Measurements from ENCODE around the gene HSPE1. TPM values are rescaled to one million over a fixed set of nuclear protein-coding genes. Genes with fewer than 3 reads are reported as not detected.
A peak's percentile ranks its signal among the peaks of the same experiment; 100 is the strongest.

The HSPE1 gene
- total RNA-seq, 4 donors from 2014 or later: 22.3 to 55.0 (median 39.4) TPM

DNA sequence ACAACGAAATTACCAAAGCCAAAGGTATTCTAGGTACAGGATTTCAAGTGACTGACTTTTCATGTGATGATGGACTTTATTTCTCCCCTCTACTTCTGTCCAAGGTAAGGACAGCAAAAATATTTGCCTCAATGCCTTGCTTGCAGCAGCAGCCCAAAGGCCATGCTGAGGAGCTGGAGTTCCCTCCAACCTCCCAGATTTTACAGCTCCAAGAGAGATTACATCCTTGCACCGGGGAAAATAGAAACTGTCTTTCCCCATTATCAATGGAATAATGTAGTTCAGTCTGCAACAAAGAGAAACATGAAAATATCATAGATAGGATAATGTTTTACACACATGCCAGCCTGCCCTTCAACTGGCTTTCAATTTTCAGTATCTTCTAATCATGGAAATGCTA, 14.0 kb upstream of the HSPE1 start:
- Histone ChIP-seq H3K27me3 (no peaks in the 10 kb centered on the region), H3K9me3 (no peaks in the 10 kb centered on the region), H3K36me3 (no peaks in the 10 kb centered on the region), H3K27ac (no peak overlapping the region), H3K4me1 (no peaks in the 10 kb centered on the region), H3K4me3 (no peak overlapping the region)
- intact Hi-C loops (cut with DNase I; ENCODE audit: low total_unique reads): no loop called here
- TF ChIP-seq, protein P1, sequence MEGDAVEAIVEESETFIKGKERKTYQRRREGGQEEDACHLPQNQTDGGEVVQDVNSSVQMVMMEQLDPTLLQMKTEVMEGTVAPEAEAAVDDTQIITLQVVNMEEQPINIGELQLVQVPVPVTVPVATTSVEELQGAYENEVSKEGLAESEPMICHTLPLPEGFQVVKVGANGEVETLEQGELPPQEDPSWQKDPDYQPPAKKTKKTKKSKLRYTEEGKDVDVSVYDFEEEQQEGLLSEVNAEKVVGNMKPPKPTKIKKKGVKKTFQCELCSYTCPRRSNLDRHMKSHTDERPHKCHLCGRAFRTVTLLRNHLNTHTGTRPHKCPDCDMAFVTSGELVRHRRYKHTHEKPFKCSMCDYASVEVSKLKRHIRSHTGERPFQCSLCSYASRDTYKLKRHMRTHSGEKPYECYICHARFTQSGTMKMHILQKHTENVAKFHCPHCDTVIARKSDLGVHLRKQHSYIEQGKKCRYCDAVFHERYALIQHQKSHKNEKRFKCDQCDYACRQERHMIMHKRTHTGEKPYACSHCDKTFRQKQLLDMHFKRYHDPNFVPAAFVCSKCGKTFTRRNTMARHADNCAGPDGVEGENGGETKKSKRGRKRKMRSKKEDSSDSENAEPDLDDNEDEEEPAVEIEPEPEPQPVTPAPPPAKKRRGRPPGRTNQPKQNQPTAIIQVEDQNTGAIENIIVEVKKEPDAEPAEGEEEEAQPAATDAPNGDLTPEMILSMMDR (IDR thresholded peaks at IDR 0.05): no peak
- TF ChIP-seq POLR2A (IDR thresholded peaks at IDR 0.05): no peak
- no peak for DNase-seq

DNA sequence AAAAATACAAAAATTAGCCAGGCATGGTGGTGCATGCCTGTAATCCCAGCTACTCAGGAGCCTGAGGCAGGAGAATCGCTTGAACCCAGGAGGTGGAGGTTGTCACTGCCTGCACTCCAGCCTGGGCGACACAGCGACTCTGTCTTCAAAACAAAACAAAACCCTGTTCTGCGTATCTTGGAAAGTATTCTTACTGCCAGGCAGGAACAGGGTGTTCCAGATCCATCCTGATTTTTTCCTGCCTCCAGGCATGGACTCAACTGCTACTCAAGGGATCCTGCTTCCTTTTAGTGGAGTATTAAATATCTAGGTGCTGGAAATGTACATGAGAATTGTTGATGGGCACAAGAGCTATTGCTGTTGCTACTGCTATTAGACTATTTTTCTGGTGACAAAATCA, 12.8 kb upstream of the HSPE1 start:
- no peak overlapping the region for H3K27ac ChIP-seq
- no peaks in the 10 kb centered on the region for H3K36me3 ChIP-seq
- no peaks in the 10 kb centered on the region for H3K9me3 ChIP-seq
- no peaks in the 10 kb centered on the region for H3K27me3 ChIP-seq
- DNase-seq: no peak
- TF ChIP-seq, protein P1 (IDR thresholded peaks at IDR 0.05): no peak
- TF ChIP-seq POLR2A (IDR thresholded peaks at IDR 0.05): no peak
- intact Hi-C loops (cut with DNase I; ENCODE audit: low total_unique reads): no loop called here
- no peak overlapping the region for H3K4me3 ChIP-seq
- H3K4me1 ChIP-seq: no peaks in the 10 kb centered on the region

DNA sequence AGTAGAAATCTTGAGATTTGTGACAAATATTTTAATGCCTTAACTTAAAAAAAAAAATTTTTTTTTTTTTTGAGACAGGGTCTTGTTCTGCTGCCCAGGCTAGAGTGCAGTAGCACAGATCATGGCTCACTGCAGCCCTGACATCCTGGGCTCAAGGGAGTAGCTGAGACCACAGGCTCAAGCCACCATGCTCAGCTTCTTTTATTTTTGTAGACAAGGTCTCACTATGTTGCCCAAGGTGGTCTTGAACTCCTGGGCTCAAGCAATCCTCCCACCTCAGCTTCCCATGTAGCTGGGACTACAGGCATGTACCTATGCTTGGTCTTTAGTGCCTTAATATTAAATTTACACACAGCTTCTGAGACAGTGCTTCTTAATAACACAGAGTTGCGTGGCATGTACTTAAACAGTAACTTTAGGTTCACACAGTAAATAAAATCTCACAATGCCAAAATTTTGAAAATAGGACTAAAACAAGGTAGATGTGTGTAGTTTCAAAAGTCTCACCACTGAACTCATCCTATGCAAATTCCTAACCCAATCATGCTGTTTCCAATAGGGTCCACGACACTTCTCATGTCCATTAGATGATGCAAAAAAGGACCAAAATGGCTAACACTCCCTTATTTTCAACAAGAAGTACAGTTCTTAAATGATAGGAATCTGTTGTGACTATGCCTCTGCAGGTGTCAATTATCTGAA, 4.6 kb upstream of the HSPE1 start:
- H3K4me3 ChIP-seq: no peak overlapping the region
- TF ChIP-seq, protein P1 (IDR thresholded peaks at IDR 0.05): no peak
- TF ChIP-seq POLR2A (IDR thresholded peaks at IDR 0.05): no peak
- no peaks in the 10 kb centered on the region for H3K36me3 ChIP-seq
- H3K27ac ChIP-seq: no peak overlapping the region
- peaks cover 0 to 10% of the 10 kb centered on the region in 2 donors for H3K4me1 ChIP-seq
- no peaks in the 10 kb centered on the region for H3K27me3 ChIP-seq
- H3K9me3 ChIP-seq: no peaks in the 10 kb centered on the region
- intact Hi-C loops (cut with DNase I; ENCODE audit: low total_unique reads): loop anchor here (10.0 kb wide), 1 partner anchor 61 kb away; the partner anchor contains the start of gene SF3B1
- DNase-seq: no peak

DNA sequence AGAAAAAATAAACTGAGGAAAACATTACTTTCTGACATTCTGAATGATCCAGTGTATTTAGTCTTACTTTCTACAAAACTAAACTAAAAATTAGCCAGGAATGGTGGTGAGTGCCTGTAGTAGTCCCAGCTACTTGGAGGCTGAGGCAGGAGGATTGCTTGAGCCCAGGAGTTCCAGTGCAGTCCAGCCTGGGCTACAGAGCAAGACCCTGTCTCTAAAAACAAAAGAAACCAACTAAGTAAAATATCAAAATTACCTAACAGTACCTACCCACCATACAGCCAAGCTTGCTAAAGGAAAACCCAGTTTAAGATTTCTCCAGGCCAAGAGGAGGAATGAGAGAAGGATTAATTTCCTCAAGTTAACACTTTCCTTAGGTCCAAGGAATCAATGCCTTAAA, 3.5 kb upstream of the HSPE1 start:
- Histone ChIP-seq H3K27me3 (no peaks in the 10 kb centered on the region), H3K4me1 (peaks cover 0 to 10% of the 10 kb centered on the region in 2 donors), H3K9me3 (no peaks in the 10 kb centered on the region), H3K4me3 (no peak overlapping the region), H3K27ac (no peak overlapping the region), H3K36me3 (no peaks in the 10 kb centered on the region)
- TF ChIP-seq, protein P1 (IDR thresholded peaks at IDR 0.05): no peak
- no peak for TF ChIP-seq POLR2A (IDR thresholded peaks at IDR 0.05)
- no peak for DNase-seq
- intact Hi-C loops (cut with DNase I; ENCODE audit: low total_unique reads): loop anchor here (10.0 kb wide), 1 partner anchor 62 kb away; the partner anchor contains the start of gene SF3B1

DNA sequence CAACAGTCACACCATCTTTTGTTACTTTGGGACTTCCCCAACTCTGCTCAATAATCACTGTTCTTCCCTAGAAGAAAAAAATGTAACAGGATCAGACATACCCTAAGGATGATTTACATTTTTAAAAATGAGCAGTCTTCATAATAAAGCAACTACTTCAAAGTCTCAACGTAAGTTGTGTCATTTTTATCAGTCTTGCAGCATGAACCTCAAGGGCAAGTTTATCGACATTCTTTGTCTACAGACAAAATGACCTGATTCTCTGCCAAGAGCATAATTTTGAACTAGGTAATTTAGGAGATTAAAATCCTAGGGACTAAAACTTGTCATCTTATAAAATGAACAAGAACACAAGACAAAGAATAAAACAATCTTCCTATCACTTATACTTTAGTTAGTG, 2.9 kb upstream of the HSPE1 start:
- Histone ChIP-seq H3K27ac (peak overlapping the region in 1 of 2 donors; percentile 99), H3K9me3 (no peaks in the 10 kb centered on the region), H3K27me3 (no peaks in the 10 kb centered on the region), H3K36me3 (no peaks in the 10 kb centered on the region), H3K4me3 (no peak overlapping the region), H3K4me1 (peaks cover 0 to 13% of the 10 kb centered on the region in 2 donors)
- DNase-seq: no peak
- intact Hi-C loops (cut with DNase I; ENCODE audit: low total_unique reads): loop anchor here (10.0 kb wide), 1 partner anchor 63 kb away; the partner anchor contains the start of gene SF3B1
- TF ChIP-seq POLR2A (IDR thresholded peaks at IDR 0.05): no peak

Data from uterus (tissue), 4 donors.